Measurements from ENCODE around the gene ADPRM.

ADPRM gene

DNA sequence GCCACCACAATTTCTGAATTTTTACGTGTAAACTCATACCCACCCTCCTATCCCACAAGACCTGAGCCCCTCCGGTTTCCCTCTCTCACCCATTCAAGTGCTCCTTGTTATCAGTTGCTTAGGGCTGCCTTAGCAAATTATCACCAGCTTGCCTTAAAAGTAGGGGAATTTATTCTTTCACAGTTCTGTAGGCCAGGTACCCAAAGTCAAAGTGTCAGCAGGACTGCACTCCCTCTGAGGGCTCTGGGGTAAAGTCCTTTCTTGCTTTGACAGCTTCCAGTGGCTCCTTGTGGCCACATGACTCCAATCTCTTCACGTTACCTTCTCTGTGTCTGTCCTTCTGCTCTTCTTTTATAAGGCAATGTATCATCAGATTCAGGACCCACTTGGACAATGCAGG, 40.3 kb downstream of the ADPRM start:
- WGBS (ENCODE audit: insufficient coverage, insufficient read length): no CpG with 5 or more reads among the region's 3 CpGs
- no peaks in the 10 kb centered on the region for H3K27me3 ChIP-seq (ENCODE audit: control insufficient read depth, insufficient read depth, low read length)
- H3K27ac ChIP-seq (ENCODE audit: low read length): no peak overlapping the region
- H3K9me3 ChIP-seq (ENCODE audit: control insufficient read depth, insufficient read depth, low read length): no peaks in the 10 kb centered on the region
- no peak for DNase-seq (ENCODE audit: low read depth, low spot score)
- no peaks in the 10 kb centered on the region for H3K36me3 ChIP-seq (ENCODE audit: control insufficient read depth, insufficient read depth, low read length)
- H3K4me1 ChIP-seq (ENCODE audit: control insufficient read depth, insufficient read depth, low read length): no peaks in the 10 kb centered on the region; the same call in 1 of the 2 replicates
- no peak overlapping the region for H3K4me3 ChIP-seq (ENCODE audit: low read length)

DNA sequence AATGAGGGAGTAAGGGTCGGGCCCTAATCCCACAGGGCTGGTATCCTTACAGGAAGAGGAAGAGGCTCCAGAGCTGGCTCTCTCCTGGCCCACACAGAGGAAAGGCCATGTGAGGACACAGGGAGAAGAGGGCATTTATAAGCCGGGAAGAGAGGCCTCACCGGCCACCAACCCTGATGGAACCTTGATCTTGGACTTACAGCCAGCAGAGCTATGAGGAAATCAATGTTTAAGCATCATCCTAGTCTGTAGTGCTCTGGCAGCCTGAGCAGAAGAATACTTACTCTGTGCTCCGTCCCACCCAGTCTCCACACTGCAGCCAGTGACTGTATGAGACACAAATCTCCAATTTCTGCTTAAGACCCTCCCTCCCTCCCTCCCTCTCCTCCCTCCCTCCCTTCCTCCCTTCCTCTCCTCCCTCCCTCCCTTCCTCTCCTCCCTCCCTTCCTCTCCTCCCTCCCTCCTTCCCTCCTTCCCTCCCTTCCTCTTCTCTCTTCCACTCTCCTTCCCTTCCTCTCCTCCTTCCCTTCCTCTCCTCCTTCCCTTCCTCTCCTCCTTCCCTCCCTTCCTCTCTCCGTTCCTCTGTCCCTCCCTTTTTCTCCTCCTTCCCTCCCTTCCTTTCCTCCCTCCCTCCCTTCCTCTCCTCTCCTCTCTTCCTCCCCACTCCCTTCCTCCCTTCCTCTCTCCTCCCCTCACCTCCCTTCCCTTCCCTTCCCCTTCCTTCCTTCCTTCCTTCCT, 41.3 kb downstream of the ADPRM start:
- no peak overlapping the region for H3K4me3 ChIP-seq (ENCODE audit: low read length)
- no peaks in the 10 kb centered on the region for H3K9me3 ChIP-seq (ENCODE audit: control insufficient read depth, insufficient read depth, low read length)
- no CpG with 5 or more reads among the region's 5 CpGs for WGBS (ENCODE audit: insufficient coverage, insufficient read length)
- H3K4me1 ChIP-seq (ENCODE audit: control insufficient read depth, insufficient read depth, low read length): no peaks in the 10 kb centered on the region; the same call in 1 of the 2 replicates
- H3K27me3 ChIP-seq (ENCODE audit: control insufficient read depth, insufficient read depth, low read length): no peaks in the 10 kb centered on the region
- no peak overlapping the region for H3K27ac ChIP-seq (ENCODE audit: low read length)
- H3K36me3 ChIP-seq (ENCODE audit: control insufficient read depth, insufficient read depth, low read length): no peaks in the 10 kb centered on the region
- DNase-seq (ENCODE audit: low read depth, low spot score): no peak

DNA sequence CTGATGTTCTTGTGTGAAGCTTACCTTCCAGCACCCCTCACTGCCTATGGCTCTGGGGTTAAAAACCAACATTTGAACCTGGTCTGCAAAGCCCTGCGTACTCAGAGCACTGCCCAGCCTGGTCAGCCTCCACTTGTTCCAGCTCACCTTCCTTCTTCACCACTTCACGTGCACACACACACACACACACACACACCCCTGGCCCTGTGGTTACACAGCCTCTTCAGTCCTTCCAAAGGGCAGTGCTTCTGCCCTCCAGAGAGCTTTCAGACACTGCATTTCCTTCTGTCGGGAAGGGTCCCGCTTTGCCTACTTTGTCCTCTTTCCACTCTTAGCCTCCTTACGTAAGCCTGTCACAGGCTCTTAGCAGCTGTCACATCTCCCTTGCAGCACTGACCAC, 42.0 kb downstream of the ADPRM start:
- no peaks in the 10 kb centered on the region for H3K9me3 ChIP-seq (ENCODE audit: control insufficient read depth, insufficient read depth, low read length)
- no peaks in the 10 kb centered on the region for H3K27me3 ChIP-seq (ENCODE audit: control insufficient read depth, insufficient read depth, low read length)
- DNase-seq (ENCODE audit: low read depth, low spot score): no peak
- no CpG with 5 or more reads among the region's 5 CpGs for WGBS (ENCODE audit: insufficient coverage, insufficient read length)
- H3K27ac ChIP-seq (ENCODE audit: low read length): no peak overlapping the region
- H3K4me3 ChIP-seq (ENCODE audit: low read length): no peak overlapping the region
- H3K4me1 ChIP-seq (ENCODE audit: control insufficient read depth, insufficient read depth, low read length): no peaks in the 10 kb centered on the region; the same call in 1 of the 2 replicates
- H3K36me3 ChIP-seq (ENCODE audit: control insufficient read depth, insufficient read depth, low read length): no peaks in the 10 kb centered on the region

DNA sequence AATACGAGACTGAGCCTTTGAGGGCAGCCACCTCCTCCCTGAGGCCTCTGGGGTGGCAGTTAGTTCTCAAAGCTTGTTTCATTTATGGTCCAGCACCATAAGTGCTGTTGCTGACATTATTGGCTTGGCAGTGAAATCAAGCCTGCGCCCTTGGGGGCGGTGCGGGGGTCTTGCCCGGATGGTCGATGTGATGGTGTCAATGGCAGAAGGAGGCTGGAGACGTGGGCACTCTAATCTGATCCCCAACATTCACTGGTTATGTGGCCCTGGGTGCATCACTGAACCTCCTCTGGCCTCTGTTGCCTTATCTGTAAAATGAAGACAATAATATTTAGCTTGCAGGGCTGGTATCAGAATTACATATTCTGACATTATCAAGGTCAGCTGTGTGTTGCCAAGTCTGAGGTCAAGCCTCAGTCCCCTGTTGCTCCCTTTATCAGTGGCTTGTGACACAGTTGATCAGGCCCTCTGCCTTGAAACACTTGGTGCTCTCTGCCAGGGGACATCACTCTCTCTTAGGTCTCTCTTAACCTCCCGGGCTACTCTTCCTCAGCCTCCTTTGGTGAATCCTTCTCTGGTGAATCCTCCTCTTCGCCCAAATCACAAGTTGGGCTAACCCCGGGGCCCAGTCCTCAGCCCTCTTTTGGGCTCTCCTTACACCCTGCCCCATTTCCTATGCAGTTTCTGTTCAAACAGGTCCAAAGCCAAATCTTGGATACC, 44.2 kb downstream of the ADPRM start:
- DNase-seq (ENCODE audit: low read depth, low spot score): no peak
- Histone ChIP-seq H3K27me3 (ENCODE audit: control insufficient read depth, insufficient read depth, low read length) (no peaks in the 10 kb centered on the region), H3K9me3 (ENCODE audit: control insufficient read depth, insufficient read depth, low read length) (no peaks in the 10 kb centered on the region), H3K4me1 (ENCODE audit: control insufficient read depth, insufficient read depth, low read length) (no peaks in the 10 kb centered on the region; the same call in 1 of the 2 replicates), H3K4me3 (ENCODE audit: low read length) (no peak overlapping the region), H3K36me3 (ENCODE audit: control insufficient read depth, insufficient read depth, low read length) (no peaks in the 10 kb centered on the region), H3K27ac (ENCODE audit: low read length) (no peak overlapping the region)
- WGBS (ENCODE audit: insufficient coverage, insufficient read length): no CpG with 5 or more reads among the region's 10 CpGs

DNA sequence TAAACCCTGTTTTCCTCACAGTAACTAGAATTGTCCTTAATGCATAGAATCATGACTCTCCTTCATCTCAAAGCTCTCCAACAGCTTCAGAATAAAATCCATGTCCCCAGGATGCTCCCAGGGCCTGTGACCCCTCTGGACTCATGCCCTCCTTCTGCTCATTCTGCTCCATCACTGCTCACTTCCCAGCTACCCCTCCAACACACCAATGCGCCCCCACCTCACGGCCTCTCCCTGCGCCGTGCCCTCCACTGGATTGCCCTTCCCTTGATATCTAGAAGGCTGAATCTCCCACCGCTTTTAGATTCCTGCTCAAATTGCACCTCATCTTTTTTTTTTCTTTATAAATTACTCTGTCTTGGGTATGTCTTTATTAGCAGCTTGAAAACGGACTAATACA, 45.0 kb downstream of the ADPRM start:
- Histone ChIP-seq H3K36me3 (ENCODE audit: control insufficient read depth, insufficient read depth, low read length) (no peaks in the 10 kb centered on the region), H3K4me3 (ENCODE audit: low read length) (no peak overlapping the region), H3K27ac (ENCODE audit: low read length) (no peak overlapping the region), H3K9me3 (ENCODE audit: control insufficient read depth, insufficient read depth, low read length) (no peaks in the 10 kb centered on the region), H3K4me1 (ENCODE audit: control insufficient read depth, insufficient read depth, low read length) (no peaks in the 10 kb centered on the region; the same call in 1 of the 2 replicates), H3K27me3 (ENCODE audit: control insufficient read depth, insufficient read depth, low read length) (no peaks in the 10 kb centered on the region)
- WGBS (ENCODE audit: insufficient coverage, insufficient read length): no CpG with 5 or more reads among the region's 6 CpGs
- DNase-seq (ENCODE audit: low read depth, low spot score): no peak

DNA sequence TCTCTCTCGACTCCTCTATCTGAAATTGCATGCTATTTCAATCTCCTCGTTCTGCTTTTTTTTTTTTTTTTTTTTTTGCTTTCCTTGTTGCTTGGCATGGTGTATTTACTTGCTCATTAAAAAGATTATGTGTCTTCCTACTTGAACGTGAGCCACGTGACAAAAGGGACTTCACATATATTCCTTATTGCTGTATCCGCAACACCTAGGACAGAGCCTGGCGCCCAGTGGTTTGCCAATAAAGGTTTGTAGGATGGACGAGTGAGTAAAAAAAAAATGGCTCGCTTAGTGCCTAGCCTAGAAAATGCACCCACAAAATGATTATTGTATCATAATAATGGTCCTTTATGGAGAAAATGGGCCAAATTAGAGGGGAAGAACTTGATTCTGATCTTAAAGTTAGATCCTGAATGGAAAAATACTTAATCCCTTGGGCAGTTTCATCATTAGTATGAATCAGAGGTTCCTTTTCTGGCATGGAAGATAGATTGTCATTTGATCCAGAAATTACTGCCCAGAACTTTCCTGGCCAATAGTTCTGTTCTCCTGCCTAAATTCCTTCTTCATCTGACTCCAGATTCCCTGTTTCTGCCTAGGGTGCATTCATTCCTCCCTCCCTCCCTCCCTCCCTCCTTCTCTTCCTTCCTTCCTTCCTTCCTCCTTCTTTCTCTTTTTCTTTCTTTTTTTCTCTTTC, 46.1 kb downstream of the ADPRM start:
- Histone ChIP-seq H3K4me1 (ENCODE audit: control insufficient read depth, insufficient read depth, low read length) (no peaks in the 10 kb centered on the region; the same call in 1 of the 2 replicates), H3K4me3 (ENCODE audit: low read length) (no peak overlapping the region), H3K36me3 (ENCODE audit: control insufficient read depth, insufficient read depth, low read length) (no peaks in the 10 kb centered on the region), H3K27me3 (ENCODE audit: control insufficient read depth, insufficient read depth, low read length) (no peaks in the 10 kb centered on the region), H3K9me3 (ENCODE audit: control insufficient read depth, insufficient read depth, low read length) (no peaks in the 10 kb centered on the region), H3K27ac (ENCODE audit: low read length) (no peak overlapping the region)
- no CpG with 5 or more reads among the region's 8 CpGs for WGBS (ENCODE audit: insufficient coverage, insufficient read length)
- DNase-seq (ENCODE audit: low read depth, low spot score): no peak

DNA sequence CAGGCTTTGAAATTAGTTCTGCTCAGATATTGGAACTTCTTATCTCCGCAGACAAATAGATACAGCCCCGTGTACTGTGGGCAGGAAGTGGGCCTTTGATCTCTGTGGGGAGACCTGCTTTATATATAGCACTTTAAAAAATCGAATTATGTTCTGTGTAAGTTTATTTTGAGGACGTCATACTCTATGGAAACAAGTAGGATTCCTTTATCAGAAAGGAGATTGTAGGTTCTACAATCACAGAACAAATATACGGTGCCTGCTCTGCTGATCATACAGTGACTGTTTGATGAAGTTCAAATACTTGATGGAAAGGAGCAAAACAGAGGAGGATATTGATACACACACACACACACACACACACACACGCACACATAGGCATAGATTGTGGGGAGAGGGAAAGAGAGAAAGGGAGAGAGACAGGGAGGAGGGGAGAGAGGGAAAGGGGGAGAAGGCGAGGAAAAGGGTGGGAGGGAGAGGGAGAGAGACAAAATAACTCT, 47.2 kb downstream of the ADPRM start:
- no CpG with 5 or more reads among the region's 7 CpGs for WGBS (ENCODE audit: insufficient coverage, insufficient read length)
- Histone ChIP-seq H3K36me3 (ENCODE audit: control insufficient read depth, insufficient read depth, low read length) (no peaks in the 10 kb centered on the region), H3K4me1 (ENCODE audit: control insufficient read depth, insufficient read depth, low read length) (no peaks in the 10 kb centered on the region), H3K9me3 (ENCODE audit: control insufficient read depth, insufficient read depth, low read length) (no peaks in the 10 kb centered on the region), H3K4me3 (ENCODE audit: low read length) (no peak overlapping the region), H3K27ac (ENCODE audit: low read length) (no peak overlapping the region), H3K27me3 (ENCODE audit: control insufficient read depth, insufficient read depth, low read length) (no peaks in the 10 kb centered on the region)
- DNase-seq (ENCODE audit: low read depth, low spot score): no peak

DNA sequence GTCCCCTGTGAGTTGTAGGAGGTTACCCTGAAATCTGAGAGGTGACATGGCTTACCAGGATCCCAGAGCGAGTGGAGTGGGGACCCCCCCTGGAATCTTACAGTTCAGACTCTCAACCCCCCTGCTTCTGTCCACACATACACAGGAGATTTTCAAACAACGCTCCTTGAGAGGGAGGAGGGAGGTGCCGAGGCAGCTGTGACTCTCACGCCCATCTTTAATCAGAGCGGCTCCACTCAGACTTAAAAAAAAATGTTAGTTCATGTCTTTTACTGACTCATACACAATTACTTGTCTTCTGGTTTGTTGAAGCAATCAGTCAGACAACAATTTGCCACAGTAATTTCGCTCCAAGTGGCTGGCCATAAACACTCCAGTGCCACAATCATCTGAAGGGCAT, 47.8 kb downstream of the ADPRM start:
- Histone ChIP-seq H3K36me3 (ENCODE audit: control insufficient read depth, insufficient read depth, low read length) (no peaks in the 10 kb centered on the region), H3K27ac (ENCODE audit: low read length) (no peak overlapping the region), H3K9me3 (ENCODE audit: control insufficient read depth, insufficient read depth, low read length) (no peaks in the 10 kb centered on the region), H3K27me3 (ENCODE audit: control insufficient read depth, insufficient read depth, low read length) (no peaks in the 10 kb centered on the region), H3K4me3 (ENCODE audit: low read length) (no peak overlapping the region), H3K4me1 (ENCODE audit: control insufficient read depth, insufficient read depth, low read length) (no peaks in the 10 kb centered on the region)
- no peak for DNase-seq (ENCODE audit: low read depth, low spot score)
- no CpG with 5 or more reads among the region's 6 CpGs for WGBS (ENCODE audit: insufficient coverage, insufficient read length)

DNA sequence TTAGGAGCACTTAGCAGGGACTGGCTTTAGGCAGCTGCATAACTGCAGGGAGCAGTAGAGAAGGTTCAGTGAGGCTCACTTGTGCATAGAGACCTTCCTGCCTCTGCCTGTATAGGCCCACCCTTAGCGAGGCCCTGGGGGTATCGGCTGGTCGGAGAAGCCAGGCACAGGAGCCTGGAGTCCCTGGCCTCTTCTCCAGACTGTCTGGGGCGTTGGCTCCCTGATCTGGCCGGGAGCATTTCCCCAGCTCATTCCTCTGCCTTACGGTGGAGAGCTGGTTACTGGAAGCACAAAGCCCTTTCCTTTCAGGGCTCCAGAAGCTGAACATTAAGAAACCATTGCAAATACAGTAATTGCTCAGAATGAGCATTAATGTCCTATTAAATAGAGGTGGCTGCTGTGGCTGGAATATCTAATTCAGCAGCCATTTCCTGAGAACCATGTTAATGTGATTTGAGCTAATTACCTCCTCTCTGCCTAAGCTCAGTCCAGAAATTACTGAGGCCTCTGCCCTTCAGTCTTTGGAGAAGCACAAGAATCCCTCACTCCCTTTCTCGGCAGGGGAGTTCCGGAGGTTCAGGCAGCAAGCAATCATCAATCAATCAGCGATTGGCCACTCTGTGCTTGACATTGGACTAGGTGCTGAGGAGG, 51.3 kb downstream of the ADPRM start:
- no peaks in the 10 kb centered on the region for H3K27me3 ChIP-seq (ENCODE audit: control insufficient read depth, insufficient read depth, low read length)
- H3K9me3 ChIP-seq (ENCODE audit: control insufficient read depth, insufficient read depth, low read length): no peaks in the 10 kb centered on the region
- no peak for DNase-seq (ENCODE audit: low read depth, low spot score)
- no peak overlapping the region for H3K4me3 ChIP-seq (ENCODE audit: low read length)
- WGBS (ENCODE audit: insufficient coverage, insufficient read length): no CpG with 5 or more reads among the region's 9 CpGs
- no peaks in the 10 kb centered on the region for H3K36me3 ChIP-seq (ENCODE audit: control insufficient read depth, insufficient read depth, low read length)
- no peak overlapping the region for H3K27ac ChIP-seq (ENCODE audit: low read length)
- H3K4me1 ChIP-seq (ENCODE audit: control insufficient read depth, insufficient read depth, low read length): no peaks in the 10 kb centered on the region

DNA sequence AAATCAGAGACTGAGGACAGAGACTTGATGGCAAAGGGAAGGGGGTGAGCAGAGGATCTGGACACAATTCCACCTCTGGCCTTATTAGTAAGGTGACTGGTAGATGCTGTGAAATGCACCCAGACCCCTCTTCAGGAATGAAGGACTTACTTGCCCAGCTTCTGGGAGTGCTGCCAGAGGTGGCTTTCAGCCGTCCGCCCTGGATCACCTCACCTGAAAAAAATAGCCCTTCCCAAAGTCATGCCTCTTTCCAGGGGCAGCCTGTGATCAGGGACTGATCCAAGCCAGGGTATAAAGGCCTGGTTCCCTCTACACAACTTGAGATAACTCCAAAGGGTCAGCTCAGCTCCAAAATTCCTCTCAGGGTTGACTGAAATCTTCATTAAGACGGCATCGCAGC, 52.8 kb downstream of the ADPRM start:
- no peaks in the 10 kb centered on the region for H3K9me3 ChIP-seq (ENCODE audit: control insufficient read depth, insufficient read depth, low read length)
- no peak for DNase-seq (ENCODE audit: low read depth, low spot score)
- no peaks in the 10 kb centered on the region for H3K36me3 ChIP-seq (ENCODE audit: control insufficient read depth, insufficient read depth, low read length)
- no peaks in the 10 kb centered on the region for H3K27me3 ChIP-seq (ENCODE audit: control insufficient read depth, insufficient read depth, low read length)
- WGBS (ENCODE audit: insufficient coverage, insufficient read length): no CpG with 5 or more reads among the region's 4 CpGs
- no peak overlapping the region for H3K4me3 ChIP-seq (ENCODE audit: low read length)
- H3K27ac ChIP-seq (ENCODE audit: low read length): no peak overlapping the region
- no peaks in the 10 kb centered on the region for H3K4me1 ChIP-seq (ENCODE audit: control insufficient read depth, insufficient read depth, low read length)
